GM21367 (cell line): ENCODE data around the gene INO80D.
"Not testable (repeated sequence)": the region's sequence is repeated elsewhere in the genome, so short reads cannot be mapped to it uniquely, and the experiment has no call there.

ENCODE experiments used
- ATAC-seq: cut with Tn5 transposase; IDR thresholded peaks from one replicate; pipeline ENCODE4 v1.9.1; 2021; ENCODE audit not compliant: unreplicated experiment

The INO80D gene, protein sequence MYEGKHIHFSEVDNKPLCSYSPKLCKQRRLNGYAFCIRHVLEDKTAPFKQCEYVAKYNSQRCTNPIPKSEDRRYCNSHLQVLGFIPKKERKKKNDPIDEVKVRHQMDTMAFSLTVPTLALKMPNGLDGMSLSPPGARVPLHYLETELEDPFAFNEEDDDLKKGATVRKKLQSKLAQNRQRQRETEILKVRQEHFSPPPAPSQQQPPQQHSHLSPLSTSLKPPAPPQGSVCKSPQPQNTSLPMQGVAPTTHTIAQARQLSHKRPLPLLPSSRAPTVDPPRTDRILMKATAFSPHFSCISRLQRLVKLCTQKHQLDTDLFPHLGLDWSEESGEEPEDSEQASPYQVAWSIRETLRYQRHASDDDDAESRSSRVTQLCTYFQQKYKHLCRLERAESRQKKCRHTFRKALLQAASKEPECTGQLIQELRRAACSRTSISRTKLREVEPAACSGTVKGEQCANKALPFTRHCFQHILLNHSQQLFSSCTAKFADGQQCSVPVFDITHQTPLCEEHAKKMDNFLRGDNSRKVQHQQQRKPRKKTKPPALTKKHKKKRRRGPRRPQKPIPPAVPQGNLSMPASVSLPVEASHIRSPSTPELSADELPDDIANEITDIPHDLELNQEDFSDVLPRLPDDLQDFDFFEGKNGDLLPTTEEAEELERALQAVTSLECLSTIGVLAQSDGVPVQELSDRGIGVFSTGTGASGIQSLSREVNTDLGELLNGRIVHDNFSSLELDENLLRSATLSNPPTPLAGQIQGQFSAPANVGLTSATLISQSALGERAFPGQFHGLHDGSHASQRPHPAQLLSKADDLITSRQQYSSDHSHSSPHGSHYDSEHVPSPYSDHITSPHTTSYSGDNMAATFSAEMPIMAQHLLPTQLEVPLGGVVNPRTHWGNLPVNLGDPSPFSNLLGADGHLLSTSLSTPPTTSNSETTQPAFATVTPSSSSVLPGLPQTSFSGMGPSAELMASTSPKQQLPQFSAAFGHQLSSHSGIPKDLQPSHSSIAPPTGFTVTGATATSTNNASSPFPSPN

DNA sequence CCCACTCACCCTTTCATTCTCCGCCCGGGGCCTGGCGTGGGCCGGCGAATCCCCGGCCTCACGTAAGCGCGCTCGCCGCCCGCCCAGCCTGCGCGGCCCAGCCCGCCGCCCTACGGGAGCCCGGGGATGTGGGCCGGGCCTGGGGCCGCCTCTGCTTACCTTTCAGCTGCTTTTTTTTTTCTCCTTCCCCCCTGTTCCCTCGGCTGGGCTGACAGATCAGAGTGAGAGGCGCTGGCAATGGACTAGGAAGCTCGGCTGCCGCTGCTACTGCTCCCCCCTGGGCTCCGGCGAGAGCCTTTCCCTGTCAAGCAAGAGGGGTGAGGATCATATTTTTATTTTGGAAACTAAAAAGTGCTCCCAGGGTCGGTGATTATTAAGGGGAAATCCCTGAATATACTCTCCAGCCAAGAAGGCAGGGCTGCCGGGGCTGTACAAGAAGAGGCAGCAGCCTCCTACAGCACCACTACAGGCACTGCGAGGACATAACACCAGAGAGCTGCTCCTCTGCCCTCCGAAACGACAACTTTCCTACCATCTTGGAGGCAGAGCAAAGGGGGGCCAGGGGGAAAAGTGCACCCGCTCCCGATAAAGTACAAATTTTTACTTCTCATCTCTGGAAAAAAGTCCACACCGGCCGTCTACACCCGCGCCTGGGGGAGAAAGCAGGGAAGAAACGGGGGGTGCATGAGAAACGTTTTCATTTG, at the start of gene INO80D:
INO80D (minus strand) TSS at position 433 of the 704 bp plus-strand sequence. CDS start 23,158 bp downstream, outside the sequence.
- ATAC-seq: peak; percentile 80

DNA sequence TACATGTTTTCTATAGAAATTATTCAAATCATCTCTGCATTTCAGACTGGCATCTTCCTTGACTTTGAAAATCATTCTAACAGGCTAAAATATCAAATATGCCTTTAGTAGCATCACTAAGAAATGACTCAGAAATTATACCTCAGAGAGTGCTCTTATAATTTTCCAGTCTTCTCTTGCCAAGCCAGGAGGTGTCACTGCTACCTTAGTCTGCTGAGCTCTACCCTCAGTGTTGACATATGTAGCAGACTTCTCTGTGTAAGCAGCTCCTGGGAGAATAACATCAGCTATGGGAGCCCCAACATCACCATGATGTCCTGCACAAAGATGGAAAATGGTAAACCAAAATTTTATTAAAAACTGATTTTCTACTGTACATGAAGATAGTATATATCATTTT, 41.7 kb upstream of the INO80D start:
- no peak for ATAC-seq

DNA sequence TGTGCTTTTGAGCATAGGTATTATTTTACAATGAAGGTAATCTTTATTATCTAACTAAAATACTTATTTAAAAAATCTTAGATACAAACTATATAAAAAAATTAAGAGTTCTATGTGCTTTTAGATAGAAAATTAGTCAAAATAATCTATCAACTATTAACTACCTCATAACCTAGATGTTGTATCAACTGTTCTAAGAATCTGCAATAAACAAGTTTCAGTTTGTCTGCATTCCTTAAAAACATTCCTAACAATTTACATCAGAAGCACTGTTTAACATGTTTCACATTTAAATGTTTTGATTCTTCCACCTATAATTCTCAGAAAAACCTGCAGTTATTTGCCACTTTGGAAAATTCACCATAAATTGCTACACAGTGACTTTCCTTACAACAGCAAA, 39.9 kb upstream of the INO80D start:
- no peak for ATAC-seq

DNA sequence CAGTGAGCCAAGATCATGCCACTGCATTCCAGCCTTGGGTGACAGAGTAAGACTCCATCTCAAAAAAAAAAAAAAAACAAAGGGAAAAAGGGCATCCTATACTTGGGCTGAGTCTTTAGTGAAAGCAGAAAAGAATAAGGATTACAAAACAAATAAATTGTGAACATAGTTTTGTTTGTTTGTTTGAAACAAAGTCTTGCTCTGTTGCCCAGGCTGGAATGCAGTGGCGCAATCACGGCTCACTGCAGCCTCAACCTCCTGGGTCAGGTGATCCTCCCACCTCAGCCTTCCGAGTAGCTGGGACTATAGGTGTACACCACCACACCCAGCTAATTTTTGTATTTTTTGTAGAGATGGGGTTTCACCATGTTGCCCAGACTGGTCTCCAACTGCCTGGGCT, 36.6 kb upstream of the INO80D start:
- ATAC-seq: not testable (repeated sequence)

DNA sequence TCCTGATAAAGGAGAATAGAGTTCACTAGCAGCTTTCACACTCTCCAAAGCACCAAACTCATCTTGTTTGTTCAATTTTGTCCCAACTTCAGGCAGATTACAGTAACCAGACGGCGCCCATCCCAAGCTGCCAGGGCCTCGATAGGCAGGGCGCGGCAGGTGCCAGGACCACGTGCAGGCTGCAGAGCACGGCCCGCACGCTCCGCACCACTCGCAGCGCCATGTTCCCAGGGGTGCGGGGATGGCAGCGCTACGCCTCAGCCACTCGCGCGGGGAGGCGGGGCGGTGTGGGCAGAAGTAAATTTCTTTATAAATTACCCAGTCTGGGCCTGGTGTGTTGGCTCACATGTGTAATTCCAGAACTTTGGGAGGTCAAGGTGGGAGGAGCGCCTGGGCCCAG, 30.3 kb upstream of the INO80D start:
- ATAC-seq: no peak

DNA sequence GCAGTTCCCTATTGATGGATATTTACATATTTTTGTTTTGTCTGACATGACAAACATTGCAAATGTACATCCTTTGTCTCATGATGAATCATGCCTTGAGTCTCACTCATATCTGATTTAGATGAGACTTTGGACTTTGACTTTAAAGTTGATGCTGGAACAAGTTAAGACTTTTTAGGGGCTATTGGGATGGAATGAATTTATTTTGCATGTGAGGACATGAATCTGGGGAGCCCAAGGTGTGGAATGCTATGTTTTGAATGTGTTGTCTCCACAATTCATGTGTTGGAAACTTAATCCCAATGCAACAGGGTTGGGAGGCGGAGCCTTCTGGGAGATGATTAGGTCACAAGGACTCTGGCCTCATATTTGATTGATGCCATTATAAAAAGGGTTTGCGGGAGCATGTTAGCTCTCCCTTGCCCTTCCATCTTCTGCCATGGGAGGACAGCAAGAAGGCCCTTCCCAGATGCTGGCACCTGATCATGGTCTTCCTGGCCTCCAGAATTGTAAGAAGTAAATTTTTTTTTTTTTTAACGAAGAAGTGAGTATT, 29.1 kb upstream of the INO80D start:
- ATAC-seq: no peak

DNA sequence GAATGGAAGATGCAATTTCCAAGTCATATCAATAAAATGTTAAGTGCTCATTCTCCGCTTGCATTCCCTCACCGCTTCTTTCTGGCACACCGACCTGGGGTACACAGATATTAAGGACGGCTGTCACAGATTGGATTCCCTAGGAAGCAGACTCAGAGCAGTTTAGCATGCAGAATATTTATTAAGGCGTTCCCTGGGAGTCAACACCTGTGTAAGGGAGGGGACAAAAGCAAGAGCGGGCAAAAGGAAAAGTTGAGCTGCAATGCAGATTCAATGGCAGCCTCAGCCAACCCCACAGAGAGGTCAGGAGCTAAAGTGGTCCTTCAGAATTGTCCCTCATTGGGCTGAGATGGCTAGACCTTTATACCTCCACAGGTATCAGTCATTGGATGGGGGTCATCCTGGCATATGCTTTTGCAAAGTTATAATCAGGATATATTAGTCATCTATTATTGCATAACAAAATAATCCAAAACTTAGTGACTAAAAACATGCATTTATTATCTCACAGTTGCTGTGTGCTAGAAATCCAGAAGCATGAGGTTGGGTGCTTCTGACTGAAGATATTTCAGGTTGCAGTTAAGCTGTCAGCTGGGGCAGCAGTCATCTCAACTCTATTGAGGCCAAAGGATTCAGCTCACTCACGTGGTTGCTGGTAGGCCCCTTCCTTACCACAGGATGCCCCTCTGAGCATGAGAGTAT, 27.0 kb upstream of the INO80D start:
- no peak for ATAC-seq

DNA sequence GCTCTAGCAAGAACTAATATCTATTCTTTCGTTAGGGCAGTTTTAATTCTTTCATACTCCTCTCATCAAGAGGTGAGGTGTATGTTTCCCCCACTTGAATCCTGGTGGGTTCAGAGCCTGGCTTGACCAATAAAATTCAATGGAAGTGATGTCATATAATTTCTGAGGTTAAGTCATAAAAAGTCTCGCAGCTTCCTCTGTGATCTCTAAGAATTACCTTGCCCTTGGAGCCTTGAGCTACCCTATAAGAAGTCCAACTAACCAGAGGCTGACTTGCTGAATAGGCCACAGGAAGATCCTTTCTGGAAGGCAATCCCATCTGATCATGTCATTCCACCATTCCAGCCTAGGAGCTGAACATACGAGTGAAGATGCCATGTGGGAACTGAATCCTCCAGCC, 26.1 kb upstream of the INO80D start:
- no peak for ATAC-seq

DNA sequence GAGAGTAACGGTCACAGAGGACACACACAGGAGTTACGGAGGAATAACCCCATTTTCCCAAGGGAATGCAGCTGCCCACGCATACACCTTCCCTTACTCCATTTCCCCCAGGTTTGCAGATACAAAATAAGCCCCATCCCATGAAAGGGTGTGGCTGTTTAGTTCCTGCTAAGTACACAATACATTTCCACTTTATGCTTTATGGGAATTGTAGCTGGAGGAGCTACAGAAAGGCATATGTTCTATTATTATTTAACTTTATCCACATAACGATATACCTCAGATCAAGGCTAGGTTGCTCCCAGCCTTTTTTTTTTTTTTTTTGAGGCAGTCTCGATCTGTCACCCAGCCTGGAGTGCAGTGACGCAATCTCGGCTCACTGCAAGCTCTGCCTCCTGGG, 22.7 kb upstream of the INO80D start:
- ATAC-seq: no peak

DNA sequence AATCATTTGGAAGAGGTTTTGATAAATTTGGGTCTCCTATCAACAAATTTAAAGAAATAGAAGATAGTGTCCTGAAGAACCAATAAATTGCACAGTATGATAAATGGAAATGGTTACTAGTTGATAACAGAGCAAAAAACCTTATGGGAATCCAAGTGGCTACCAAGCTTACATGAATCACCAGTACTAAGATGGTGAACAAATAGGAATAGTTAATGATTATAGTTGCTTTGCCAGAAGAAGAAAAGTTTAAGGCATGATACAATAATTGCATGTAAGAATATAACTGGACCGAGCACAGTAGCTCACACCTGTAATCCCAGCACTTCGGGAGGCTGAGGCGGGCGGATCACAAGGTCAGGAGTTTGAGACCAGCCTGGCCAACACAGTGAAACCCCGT, 19.6 kb upstream of the INO80D start:
- no peak for ATAC-seq

DNA sequence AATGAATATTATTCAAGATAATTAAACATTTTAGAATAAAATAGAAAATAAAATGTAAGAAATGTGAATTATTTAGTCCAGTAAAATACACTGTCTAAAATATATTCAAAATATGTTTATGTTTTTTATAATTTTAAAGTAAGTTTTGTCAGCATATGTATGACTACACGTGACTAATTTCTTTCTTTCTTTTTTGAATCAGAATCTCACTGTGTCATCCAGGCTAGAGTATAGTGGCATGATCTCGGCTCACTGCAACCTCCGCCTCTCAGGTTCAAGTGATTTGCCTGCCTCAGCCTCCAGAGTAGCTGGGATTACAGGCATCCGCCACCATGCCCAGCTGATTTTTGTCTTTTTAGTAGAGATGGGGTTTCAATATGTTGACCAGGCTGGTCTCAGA, 19.1 kb upstream of the INO80D start:
- no peak for ATAC-seq

DNA sequence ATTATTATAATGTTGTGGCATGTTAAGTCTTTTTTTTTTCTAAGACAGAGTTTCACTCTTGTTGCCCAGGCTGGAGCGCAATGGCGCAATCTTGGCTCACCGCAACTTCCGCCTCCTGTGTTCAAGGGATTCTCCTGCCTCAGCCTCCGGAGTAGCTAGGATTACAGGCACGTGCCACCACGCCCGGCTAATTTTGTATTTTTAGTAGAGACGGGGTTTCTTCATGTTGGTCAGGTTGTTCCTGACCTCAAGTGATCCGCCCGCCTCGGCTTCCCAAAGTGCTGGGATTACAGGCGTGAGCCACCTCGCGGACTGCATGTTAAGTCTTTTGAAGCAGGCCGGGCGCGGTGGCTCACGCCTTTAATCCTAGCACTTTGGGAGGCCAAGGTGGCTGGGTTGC, 12.9 kb upstream of the INO80D start:
- not testable (repeated sequence) for ATAC-seq

DNA sequence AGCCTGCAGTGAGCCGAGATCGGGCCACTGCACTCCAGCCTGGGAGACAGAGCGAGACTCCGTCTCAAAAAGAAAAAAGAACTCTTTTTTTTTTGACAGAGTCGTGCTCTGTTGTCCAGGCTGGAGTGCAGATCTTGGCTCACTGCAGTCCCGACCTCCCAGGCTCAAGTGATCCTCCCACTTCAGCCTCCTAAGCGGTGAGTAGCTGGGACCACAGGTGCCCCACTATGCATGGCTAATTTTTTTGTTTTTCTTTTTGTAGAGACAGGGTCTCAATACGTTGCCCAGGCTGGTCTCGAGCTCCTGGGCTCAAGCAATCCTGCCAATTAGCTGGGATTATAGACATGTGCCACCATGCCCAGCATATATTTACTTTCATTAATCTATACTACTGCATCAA, 12.5 kb upstream of the INO80D start:
- no peak for ATAC-seq

DNA sequence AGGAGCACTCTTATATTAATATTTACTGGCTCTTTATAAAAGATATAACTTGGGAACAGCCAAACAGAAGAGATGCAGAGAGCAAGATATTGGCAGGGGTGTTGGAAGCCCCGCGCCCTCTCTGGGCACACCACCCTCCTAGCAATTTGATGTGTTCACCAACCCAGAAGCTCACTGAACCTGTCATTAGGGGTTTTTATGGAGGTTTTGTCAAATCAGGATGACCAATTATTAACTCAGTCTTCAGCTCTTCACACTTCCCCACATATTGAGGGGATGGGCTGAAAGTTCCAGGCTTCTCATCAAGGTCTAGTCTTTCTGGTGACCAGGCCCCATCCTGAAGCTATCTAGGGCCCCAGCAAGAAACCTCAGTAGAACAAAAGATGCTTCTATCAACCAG, 10.9 kb upstream of the INO80D start:
- ATAC-seq: no peak

DNA sequence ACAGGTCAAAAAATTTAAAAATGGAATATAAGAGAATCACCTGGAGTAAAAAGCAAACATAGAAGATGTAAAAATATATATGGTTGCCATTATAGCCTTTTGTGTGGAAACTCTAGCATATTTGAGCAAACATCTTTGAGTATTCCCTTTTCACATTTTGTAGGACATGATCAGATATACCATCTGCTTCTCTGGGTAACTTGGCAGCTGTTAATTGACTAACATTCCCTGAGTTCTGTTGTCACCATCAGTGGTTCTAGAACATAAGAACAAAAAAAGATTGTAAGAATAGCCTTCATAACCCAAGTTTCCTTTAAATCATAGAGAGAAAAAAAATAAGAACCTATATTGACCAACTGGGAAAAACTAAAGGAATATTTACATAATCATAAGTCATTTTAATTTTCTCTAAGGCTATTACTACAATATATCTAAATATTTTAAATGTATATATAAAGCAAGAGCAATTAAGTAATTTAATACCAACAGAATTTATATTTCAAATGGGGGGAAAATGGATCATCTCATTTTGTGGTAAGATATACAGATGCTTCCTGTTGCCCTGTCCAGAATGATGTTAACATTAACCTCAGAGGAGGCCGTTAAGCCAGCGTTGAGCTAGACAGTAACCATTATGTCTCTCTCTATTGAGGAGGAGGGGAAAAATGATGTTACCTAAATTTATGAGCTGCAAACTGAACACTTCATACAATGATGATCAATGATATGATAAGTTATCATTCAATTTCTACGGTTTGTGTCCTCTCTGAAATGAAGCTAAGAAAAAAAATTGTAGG, 9.8 kb upstream of the INO80D start:
- no peak for ATAC-seq

DNA sequence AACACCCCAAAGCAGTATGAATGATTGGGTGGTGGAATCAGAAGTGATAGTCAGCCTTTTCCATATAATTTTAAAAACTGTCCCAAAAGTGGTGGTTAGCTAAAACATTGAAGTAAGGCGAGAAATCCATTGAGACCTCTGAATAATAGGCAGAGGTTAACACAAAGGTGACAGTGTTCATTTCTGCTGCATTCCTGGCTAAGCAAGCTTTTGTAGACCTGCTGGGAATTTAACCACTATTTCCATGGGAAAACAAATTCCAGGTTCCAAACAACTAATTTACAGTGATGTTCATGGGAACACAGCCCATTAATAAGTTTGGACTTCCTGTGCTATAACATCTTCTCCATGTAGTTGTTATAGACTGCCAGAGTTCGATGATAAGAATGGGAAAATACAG, 6.3 kb upstream of the INO80D start:
- ATAC-seq: no peak

DNA sequence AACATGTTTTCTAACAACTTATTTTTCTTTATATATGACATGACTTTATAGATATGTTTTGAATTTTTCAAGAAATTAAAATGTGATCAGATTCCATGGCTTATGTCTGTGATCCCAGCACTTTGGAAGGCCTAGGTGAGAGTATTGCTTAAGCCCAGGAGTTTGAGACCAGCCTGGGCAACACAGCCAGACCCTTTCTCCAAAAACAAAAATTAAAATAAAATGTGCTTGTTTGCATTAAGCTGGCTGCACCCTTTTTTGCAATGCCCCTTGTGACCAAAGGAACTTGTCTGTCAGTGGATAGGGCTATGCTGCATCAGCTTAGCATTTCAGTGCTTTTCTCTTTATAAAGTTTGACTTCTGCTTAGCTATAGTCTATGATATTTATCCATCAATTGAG, 2.3 kb upstream of the INO80D start:
- ATAC-seq: no peak

DNA sequence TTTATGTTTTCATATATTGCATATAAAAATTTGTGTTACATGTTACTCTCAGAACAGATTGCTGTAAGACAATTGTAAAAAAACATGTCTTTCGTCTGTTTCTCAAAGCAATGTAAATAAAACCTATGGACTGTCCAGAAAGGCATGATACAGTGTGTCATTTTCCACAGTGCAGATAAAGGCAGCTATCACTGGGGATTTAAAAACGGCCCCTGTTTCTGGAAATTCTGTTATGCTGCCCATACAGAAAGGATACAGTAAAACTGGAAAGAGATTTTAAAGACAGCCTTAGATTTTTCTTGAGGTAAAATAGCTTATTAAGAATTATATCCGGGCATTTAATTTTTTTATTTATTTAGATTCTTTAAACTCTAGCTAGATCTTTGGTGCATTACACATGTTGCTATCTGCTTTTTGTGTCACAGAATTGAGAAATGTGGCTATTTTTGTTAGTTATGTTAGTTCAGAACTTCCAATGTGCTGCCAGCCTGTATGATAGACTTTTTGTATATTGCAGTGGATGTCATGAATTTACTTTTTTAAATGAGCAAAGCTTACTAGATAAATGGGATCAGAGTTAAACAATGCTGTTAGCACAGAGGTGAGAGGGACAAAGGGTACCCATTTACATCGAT, 859 bp upstream of the INO80D start:
- no peak for ATAC-seq
